HCT116 (cell line): ENCODE results near the gene RCN2. TPM values are rescaled to one million over a fixed set of nuclear protein-coding genes. Genes with fewer than 3 reads are reported as not detected.
A peak's percentile ranks its signal among the peaks of the same experiment; 100 is the strongest.

ENCODE experiments used
- ATAC-seq: fragments of 200-7000 bp; cut with Tn5 transposase; 2 replicates; pipeline ENCODE4 v1.9.1; 2020; ENCODE audit warnings: mild to moderate bottlenecking, moderate library complexity
- BruUV-seq: library from RNA; stranded (reverse); fragments of 400-500 nt; replicated peaks from 2 replicates; lab custom pipeline; 2021; lab: Mats Ljungman, UMichigan
- CTCF ChIA-PET: fragments of 300-600 bp; sonication (Branson Sonifier 250); formaldehyde crosslinking; loops from one replicate; lab custom pipeline; 2021; ENCODE audit warnings: antibody characterized with exemption; lab: Charles Lee
- POLR2A ChIA-PET: fragments of 300-600, 350-600 bp; sonication (Branson Sonifier 250); formaldehyde crosslinking; loops from one replicate; lab custom pipeline; 2021; ENCODE audit warnings: antibody characterized with exemption; lab: Charles Lee
- RAD21 ChIA-PET, 2 experiments: fragments of 300-600 bp; sonication (Branson Sonifier 250); formaldehyde crosslinking; loops; one replicate each; lab custom pipeline; 2023; ENCODE audit warnings: low total read pairs in 2 of 2; ENCODE audit not compliant: uncharacterized antibody in 2 of 2, unreplicated experiment in 2 of 2, low non-redundant PET in 1 of 2; lab: Charles Lee
- DNase-seq: peaks from one replicate; pipeline ENCODE4 v3.0.0-alpha.2; 2010; ENCODE audit warnings: low read depth, low spot score
- H2AFZ ChIP-seq: fragments of 200-600 bp; shearing (Covaris generic), sonication (generic); 2 replicates; pipeline ENCODE4 v1.6.1; 2017; ENCODE audit warnings: low read depth, mixed run types, mixed read lengths, antibody characterized with exemption, low read length; ENCODE audit not compliant: poor library complexity, severe bottlenecking
- H3K27ac ChIP-seq: 2 replicates; pipeline ENCODE4 v1.5.1; 2012; ENCODE audit warnings: low read depth, low read length
- H3K27me3 ChIP-seq: fragments of 200-600 bp; sonication (generic); 2 replicates; pipeline ENCODE4 v1.6.1; 2016; ENCODE audit warnings: mixed run types, low read length, mixed read lengths; ENCODE audit not compliant: insufficient read depth
- H3K36me3 ChIP-seq, 2 experiments: fragments of 200-500 bp in 1 of 2; fragments of 200-600 bp in 1 of 2; sonication (Bioruptor generic) in 1 of 2; sonication (generic) in 1 of 2; 2 replicates each; pipeline versions ENCODE4 v1.5.1 to v1.6.1; 2014 to 2016; ENCODE audit warnings: low read length in 2 of 2, inconsistent platforms in 1 of 2, mixed read lengths in 1 of 2, mixed run types in 1 of 2; ENCODE audit not compliant: insufficient read depth in 2 of 2, control insufficient read depth in 1 of 2
- H3K4me1 ChIP-seq, 2 experiments: fragments of 200-600 bp in 1 of 2; sonication (generic) in 1 of 2; 2 replicates each; pipeline versions ENCODE4 v1.5.1 to v1.6.1; 2012 to 2017; ENCODE audit warnings: low read length in 2 of 2, inconsistent platforms in 1 of 2, mild to moderate bottlenecking in 1 of 2, mixed read lengths in 1 of 2, mixed run types in 1 of 2, moderate library complexity in 1 of 2; ENCODE audit not compliant: insufficient read depth in 2 of 2, control insufficient read depth in 1 of 2
- H3K4me2 ChIP-seq: fragments of 200-600 bp; sonication (generic); 2 replicates; pipeline ENCODE4 v1.6.1; 2017; ENCODE audit warnings: mixed run types, low read length, mixed read lengths
- H3K4me3 ChIP-seq, 2 experiments: fragments of 200-600 bp in 1 of 2; sonication (generic) in 1 of 2; replicated peaks in 1 of 2; 2 replicates each; pipeline ENCODE4 v1.5.1; 2011 to 2016; ENCODE audit warnings: low read length in 2 of 2, control low read depth in 1 of 2, low read depth in 1 of 2, mild to moderate bottlenecking in 1 of 2, mixed read lengths in 1 of 2, mixed run types in 1 of 2
- H3K79me2 ChIP-seq: fragments of 200-600 bp; sonication (generic); 2 replicates; pipeline ENCODE4 v1.6.1; 2017; ENCODE audit warnings: mild to moderate bottlenecking, mixed run types, low read length, moderate library complexity, mixed read lengths; ENCODE audit not compliant: insufficient read depth
- H3K9ac ChIP-seq: fragments of 200-600 bp; sonication (generic); 2 replicates; pipeline ENCODE4 v1.6.1; 2016; ENCODE audit warnings: low read length, mixed read lengths
- H3K9me2 ChIP-seq: fragments of 200-600 bp; sonication (generic), shearing (Covaris generic); 2 replicates; pipeline ENCODE4 v1.6.1; 2017; ENCODE audit warnings: mixed run types, mild to moderate bottlenecking, moderate library complexity; ENCODE audit not compliant: insufficient read depth
- H3K9me3 ChIP-seq, 2 experiments: fragments of 200-500 bp in 1 of 2; fragments of 200-600 bp in 1 of 2; sonication (Bioruptor generic) in 1 of 2; sonication (generic) in 1 of 2; 2 replicates each; pipeline ENCODE4 v1.6.1; 2014 to 2017; ENCODE audit warnings: low read length in 2 of 2, mixed read lengths in 2 of 2, inconsistent platforms in 1 of 2, low read depth in 1 of 2, mild to moderate bottlenecking in 1 of 2, mixed run types in 1 of 2, moderate library complexity in 1 of 2; ENCODE audit not compliant: control insufficient read depth in 1 of 2, insufficient read depth in 1 of 2
- H4K20me1 ChIP-seq: fragments of 200-600 bp; sonication (generic), shearing (Covaris generic); 2 replicates; pipeline ENCODE4 v1.6.1; 2017; ENCODE audit warnings: mixed run types, mild to moderate bottlenecking, moderate library complexity; ENCODE audit not compliant: insufficient read depth
- RAD21 ChIP-seq: IDR thresholded peaks from 2 replicates; pipeline ENCODE4 v1.6.1; 2012; ENCODE audit warnings: low read depth, mild to moderate bottlenecking
- ZBTB33 ChIP-seq: IDR thresholded peaks from 2 replicates; pipeline ENCODE4 v1.6.1; 2011; ENCODE audit warnings: mild to moderate bottlenecking, low read length, moderate library complexity; ENCODE audit not compliant: insufficient replicate concordance; ENCODE audit errors: extremely low read depth
- intact Hi-C: fragments of 100-400 bp; cut with micrococcal nuclease; formaldehyde crosslinking; loops from 2 replicates; pipeline ENCODE4 v1.10.0; 2022
- total RNA-seq: library from RNA; stranded (reverse); gene quantifications from one replicate; pipeline ENCODE4 v1.2.1, GENCODE V29; 2021; ENCODE audit not compliant: unreplicated experiment
- TF ChIP-seq, protein P1 (sequence below), 3 experiments: fragments of 200-600 bp in 1 of 3; sonication (generic) in 1 of 3; IDR thresholded peaks in 2 of 3; conservative IDR thresholded peaks in 1 of 3; 2 replicates each; pipeline ENCODE4 v1.5.1; 2012 to 2017; ENCODE audit warnings: low read depth in 2 of 3, low read length in 2 of 3, antibody characterized with exemption in 1 of 3, borderline replicate concordance in 1 of 3, control low read depth in 1 of 3, mild to moderate bottlenecking in 1 of 3, mixed read lengths in 1 of 3, mixed run types in 1 of 3, moderate library complexity in 1 of 3; ENCODE audit not compliant: insufficient read depth in 1 of 3

Gene RCN2
- total RNA-seq, 1 experiment from 2014 or later: 71.5 TPM

GRCh38 chr15:76903251-76903681 lies 28.3 kb upstream of the RCN2 start:
- ChIA-PET CTCF (no interaction called here), RAD21 (no interaction called here), POLR2A (interaction anchor here (1.1 kb wide), 1 partner anchor 28 kb away, joined by 4 read pairs; the partner anchor contains the start of gene RCN2)
- Histone ChIP-seq H3K4me3 (no peak overlapping the region), H3K9me3 (no peaks in the 10 kb centered on the region), H4K20me1 (no peaks in the 10 kb centered on the region), H3K36me3 (no peaks in the 10 kb centered on the region), H3K27me3 (no peaks in the 10 kb centered on the region), H3K79me2 (no peaks in the 10 kb centered on the region), H3K9ac (no peak overlapping the region), H3K27ac (no peak overlapping the region), H3K4me1 (peaks cover 9 to 23% of the 10 kb centered on the region in 2 experiments), H3K4me2 (peak overlapping the region; percentile 94; the same call in 1 of the 2 replicates), H2AFZ (no peak overlapping the region), H3K9me2 (no peaks in the 10 kb centered on the region)
- ATAC-seq (peak; percentile 33; the same call in 1 of the 2 replicates), DNase-seq (peak; percentile 12)
- BruUV-seq: no TSS peak
- TF ChIP-seq, protein P1, sequence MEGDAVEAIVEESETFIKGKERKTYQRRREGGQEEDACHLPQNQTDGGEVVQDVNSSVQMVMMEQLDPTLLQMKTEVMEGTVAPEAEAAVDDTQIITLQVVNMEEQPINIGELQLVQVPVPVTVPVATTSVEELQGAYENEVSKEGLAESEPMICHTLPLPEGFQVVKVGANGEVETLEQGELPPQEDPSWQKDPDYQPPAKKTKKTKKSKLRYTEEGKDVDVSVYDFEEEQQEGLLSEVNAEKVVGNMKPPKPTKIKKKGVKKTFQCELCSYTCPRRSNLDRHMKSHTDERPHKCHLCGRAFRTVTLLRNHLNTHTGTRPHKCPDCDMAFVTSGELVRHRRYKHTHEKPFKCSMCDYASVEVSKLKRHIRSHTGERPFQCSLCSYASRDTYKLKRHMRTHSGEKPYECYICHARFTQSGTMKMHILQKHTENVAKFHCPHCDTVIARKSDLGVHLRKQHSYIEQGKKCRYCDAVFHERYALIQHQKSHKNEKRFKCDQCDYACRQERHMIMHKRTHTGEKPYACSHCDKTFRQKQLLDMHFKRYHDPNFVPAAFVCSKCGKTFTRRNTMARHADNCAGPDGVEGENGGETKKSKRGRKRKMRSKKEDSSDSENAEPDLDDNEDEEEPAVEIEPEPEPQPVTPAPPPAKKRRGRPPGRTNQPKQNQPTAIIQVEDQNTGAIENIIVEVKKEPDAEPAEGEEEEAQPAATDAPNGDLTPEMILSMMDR (IDR thresholded peaks at IDR 0.05 in 2 of 3, conservative IDR thresholded peaks at IDR 0.05 in 1 of 3; ENCODE audit: borderline replicate concordance in 1 of 3, insufficient read depth in 1 of 3, low read depth in 2 of 3, low read length in 2 of 3): peak in 2 of 3 experiments; percentile 35 to 46; a peak in 4 of 6 replicates
- TF ChIP-seq ZBTB33 (no peak), RAD21 (peak; percentile 53)
- intact Hi-C loops: no loop called here
